HG03354 (cell line): ENCODE results near the gene SLC26A1.

Source experiments
- ATAC-seq: cut with Tn5 transposase; IDR thresholded peaks from one replicate; pipeline ENCODE4 v1.9.1; 2021; ENCODE audit warnings: mild to moderate bottlenecking; ENCODE audit not compliant: unreplicated experiment, poor library complexity, severe bottlenecking

The SLC26A1 gene

DNA sequence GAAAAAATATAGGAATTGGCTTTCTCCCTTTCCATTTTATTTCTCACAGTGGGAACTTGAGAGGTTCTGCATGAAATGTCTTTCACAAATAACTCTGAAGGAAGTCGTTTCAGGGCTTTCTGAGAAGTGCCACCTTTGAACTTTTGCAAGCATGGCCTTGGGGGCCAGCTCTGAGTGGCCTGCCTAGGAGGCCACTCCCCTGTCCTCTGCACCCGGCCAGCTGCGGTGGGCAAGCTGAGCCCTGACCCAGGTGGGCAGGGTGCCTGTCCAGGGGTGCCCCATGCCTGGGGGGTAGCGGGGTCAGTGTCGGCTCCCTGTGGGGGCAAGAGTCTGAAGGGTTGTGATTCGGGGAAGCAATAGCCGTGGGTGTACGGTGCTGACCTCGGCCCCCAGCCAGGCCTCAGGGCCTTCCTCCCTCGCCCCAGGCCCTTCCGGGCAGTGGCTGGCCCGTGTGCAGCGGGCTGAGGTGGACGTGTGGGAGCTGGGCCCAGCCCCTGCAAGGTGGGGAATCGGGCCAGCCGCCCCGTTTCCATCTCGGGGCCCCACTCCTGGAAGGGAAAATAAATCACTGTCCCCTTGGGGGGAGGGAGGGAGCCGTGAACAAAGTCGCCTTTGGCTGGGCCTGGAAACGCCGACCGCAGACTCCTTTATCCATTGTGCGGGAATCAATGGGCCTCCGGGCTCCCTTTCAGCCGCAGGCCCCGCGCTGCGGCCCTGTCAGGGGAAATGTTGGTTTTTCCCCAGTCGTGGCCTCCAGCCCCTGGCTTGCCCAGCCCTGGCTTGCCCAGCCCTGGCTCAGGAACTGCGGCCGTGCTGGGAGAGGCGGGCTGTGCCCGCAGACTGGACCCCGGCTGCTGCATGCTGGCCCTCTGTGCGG, 21.3 kb upstream of the SLC26A1 start:
- ATAC-seq, result no peak

DNA sequence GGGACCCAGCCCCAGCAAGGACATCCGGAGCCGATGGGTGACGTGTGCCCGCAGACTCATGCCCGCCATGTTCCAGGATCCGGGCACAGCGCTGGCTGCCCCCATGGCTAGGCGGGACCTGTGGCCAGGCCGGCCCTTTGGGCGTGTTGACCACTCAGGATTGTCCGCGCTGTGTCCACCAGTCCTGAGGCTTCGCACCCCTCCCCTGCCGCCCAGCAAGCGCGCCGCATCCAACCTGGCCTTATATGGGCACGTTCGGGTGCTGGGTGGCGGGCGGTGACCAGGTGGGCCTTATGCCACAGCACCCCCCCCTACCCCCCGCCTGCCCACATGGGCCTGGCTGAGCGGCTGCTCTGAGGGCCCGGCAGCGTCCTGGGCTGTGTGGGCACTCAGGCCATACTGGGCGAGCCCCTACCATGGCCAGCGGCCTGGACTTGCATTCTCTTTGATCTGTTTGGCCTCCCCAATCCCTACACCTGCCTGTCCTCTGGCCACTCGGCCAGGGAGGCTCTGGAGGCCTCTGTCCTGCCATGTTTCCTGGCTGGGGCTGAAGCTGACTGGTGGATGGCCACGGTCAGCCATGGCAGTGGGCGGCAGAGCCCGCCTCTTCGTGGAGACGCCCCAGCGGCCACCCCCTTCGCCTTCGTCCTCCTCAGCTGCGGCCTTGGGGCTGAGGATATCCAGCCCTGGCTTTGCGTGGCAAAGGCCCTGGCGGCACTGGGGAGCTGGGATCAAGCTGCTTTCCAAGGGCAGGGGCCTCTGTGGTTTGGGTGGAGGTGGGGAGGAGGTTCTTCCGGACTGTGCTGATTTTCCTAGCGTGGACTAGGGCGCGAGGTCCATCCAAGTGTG, 20.2 kb upstream of the SLC26A1 start:
- ATAC-seq, result no peak

DNA sequence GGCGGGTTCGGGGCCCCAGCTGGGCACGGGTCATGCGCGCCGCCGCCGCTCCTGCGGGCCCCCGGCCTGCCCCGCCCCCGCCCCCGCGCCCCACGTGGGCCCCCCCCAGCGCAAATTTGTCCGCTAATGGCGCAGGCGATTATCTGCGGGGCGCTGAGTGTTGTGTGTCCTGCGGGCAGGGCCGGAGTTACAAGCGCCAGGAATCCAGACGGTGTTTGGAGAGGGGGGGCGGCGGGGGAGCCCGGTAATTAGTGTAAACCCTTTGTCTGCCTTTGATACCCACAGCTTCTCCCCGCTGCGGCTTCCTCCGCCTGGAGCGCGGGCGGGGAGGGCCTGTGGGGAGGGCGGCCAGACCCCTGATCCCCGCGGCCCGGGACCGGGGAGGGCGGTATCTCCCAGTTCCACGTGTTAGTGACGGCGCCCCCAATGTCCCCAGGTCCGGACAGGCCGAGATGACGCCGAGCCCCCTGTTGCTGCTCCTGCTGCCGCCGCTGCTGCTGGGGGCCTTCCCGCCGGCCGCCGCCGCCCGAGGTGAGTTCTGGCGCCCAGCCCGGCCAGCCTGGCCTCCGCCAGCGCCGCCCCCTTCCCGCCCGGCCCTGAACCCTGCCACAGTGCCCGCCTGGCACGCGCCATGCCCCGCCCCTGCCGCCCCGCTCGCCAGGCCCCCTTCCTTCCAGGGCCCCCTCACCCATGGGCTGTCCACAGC, 19.0 kb upstream of the SLC26A1 start:
- ATAC-seq, result no peak

DNA sequence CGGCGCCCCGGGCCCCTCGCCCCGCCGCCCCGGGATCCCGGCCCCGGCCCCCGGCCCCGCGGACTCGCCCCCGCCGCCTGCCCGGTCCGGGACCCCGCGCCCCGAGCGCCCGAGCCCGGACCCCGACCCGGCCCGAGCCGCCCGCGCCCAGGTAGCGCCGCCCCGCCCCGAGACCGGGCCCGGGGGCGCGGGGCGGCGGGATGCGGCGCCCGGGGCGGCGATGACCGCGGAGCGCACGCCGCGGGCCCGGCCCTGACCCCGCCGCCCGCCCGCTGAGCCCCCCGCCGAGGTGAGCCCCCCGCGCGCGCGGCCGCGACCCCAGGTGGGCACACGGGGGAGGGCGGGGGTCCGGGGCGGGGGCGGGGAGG, 18.4 kb upstream of the SLC26A1 start:
- ATAC-seq, result no peak

DNA sequence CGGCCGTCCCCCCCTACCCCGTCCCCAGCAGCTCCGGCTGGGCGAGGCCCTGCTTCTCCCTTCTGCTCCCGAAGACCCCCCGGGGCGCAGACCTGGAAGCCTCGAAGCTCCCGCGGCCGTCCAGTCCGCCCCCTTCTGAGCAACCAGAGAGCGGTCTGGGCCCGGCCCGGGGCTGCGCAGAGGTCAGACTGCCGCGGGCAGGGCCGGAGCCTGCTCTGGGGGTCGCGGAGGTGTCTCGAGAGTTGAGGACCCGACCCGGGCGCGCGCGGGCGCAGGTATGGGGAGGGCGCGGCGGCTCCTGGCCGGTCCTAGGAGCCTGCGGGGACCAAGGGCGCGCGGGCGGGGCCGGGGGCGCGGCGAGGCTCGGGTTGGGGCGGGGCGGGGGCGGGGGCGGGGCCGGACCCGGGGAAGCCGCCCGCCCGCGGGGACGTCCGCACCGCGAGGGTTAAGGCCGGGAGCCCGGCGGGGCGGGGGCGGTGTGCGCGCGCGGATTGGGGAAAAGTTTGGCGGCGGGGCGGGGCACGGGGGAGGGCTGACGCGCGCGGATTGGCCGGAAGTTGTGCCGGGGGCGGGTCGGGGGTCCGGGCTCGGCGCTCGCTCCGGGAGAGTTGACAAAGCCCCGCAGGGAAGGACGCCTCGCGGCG, 17.9 kb upstream of the SLC26A1 start, which contains the start of gene FGFRL1:
Gene FGFRL1 (plus strand): TSS at position 605 of the 644 bp plus-strand sequence. CDS start 860 bp downstream, outside the sequence.
- peak; percentile 44 for ATAC-seq

DNA sequence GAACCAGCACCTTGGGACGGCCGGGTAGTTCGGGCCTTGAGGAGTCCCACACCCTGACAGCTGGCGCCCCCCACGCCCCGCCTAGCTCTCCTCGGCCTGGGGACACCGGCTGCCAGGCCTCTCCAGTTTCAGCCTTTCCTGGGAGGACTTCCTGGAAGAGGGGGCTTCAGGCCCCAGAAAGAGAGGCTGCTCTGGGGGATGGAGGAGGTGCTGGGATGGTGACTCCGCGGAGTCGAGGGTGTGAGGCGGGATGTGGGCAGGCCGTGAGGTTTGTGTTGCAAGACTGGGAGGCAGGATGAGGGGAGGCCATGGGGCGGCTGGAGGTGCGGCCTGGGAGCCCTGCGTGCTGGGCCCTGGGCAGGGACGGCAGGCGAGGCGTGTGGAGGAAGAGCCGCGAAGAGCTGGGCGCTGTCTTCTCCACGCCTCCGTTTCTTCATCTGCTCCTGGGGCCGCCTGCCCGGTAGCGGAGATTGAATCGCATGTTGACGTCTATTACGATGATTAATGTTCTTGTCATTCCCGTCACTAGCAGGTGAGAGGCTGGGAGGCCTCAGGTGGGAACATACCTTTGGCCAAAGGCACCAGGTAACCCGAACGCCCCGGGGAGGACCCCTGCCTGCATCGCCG, 17.3 kb upstream of the SLC26A1 start:
- no peak for ATAC-seq

DNA sequence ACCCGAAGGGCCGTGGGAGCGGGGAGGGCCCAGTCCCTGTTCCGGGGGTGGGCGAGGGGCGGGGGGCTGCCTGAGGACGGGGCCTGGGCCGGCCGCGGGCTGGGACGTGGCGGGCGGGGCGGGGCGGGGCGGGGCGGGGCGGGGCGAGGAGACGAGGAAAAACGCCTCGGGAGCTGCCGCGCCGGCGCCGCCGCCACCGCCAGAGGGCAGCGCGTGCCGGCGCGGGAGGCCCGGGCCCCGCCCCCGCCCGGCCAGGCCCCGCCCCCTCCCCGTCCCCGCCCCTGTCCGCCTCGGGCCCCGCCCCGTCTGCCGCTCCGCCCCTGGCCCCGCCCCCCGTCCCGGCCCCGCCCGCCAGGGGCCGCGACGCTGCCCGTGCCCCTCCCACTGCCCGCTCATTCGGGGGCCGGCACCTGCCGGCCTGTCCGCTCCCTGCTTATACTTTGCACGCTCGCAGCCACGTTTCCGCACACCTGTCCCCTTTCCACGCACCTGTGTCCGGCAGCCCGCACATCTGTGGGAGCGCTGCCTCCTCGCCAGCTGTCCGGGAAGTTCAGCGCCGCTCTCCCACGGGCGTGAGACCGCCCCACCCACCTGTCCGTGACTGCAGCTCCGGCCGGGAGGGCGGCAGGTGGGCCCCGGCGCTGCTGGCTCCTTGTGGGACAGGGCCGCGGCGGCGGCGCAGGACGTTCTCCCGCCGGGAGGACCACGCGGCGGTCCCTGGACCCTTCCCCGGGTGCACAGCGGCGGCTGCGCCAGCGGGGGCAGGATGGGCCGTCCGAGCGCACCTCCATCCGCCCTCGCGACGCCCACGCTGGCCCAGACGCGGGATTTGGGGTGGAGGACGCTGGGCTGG, 16.6 kb upstream of the SLC26A1 start:
- peak; percentile 43 for ATAC-seq

DNA sequence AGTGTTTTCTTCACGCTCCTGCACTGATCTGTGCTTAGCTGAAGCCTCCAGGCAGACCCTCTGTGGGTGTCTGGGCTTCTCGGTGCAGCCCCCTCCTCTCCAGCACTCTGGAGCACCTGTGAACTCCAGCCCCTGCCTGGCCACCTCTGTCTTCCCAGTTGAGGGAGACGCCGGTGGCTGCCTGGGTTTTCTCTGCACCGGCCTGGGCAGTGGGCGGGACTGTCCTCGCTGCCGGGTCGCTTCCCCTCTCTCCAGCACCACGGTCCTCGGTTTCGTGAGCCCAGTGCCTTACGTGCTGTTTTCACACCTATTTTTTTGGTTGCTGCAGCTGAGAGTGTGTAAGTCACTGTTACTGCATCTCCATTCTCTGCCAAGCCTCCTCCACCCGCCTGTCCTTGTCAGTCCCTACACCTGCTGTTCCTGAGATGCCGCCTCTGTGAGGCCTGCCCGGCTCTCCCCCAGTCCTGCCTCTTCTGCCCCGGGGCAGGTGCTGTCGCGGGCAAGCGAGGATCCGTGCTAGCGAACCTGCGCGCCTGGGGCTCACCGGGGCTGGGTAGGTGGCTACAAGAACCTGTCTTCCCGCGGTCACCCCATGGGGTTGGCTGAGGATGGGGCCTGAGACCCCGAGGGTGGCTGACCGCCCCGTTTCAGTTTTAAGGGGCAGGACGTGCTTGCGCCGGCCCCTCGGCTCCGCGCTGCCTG, 15.8 kb upstream of the SLC26A1 start:
- ATAC-seq, result peak; percentile 9

DNA sequence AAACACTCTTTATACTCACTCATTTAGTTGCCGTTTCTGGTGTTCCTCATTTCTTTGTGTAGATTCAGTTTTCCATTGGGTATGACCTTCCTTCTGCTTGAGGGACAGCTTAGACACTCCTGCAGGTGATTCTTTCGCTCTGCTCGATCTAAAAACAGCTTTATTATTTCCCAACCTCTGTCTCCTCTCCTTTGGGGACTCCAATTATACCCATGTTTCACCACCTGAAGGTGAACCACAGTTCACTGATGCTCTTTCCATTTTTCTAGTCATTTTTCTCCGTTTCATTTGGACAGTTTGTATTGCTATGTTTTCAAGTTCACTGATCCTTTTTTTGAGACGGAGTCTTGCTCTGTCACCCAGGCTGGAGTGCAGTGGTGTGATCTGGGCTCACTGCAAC, 13.7 kb upstream of the SLC26A1 start:
- no peak for ATAC-seq

DNA sequence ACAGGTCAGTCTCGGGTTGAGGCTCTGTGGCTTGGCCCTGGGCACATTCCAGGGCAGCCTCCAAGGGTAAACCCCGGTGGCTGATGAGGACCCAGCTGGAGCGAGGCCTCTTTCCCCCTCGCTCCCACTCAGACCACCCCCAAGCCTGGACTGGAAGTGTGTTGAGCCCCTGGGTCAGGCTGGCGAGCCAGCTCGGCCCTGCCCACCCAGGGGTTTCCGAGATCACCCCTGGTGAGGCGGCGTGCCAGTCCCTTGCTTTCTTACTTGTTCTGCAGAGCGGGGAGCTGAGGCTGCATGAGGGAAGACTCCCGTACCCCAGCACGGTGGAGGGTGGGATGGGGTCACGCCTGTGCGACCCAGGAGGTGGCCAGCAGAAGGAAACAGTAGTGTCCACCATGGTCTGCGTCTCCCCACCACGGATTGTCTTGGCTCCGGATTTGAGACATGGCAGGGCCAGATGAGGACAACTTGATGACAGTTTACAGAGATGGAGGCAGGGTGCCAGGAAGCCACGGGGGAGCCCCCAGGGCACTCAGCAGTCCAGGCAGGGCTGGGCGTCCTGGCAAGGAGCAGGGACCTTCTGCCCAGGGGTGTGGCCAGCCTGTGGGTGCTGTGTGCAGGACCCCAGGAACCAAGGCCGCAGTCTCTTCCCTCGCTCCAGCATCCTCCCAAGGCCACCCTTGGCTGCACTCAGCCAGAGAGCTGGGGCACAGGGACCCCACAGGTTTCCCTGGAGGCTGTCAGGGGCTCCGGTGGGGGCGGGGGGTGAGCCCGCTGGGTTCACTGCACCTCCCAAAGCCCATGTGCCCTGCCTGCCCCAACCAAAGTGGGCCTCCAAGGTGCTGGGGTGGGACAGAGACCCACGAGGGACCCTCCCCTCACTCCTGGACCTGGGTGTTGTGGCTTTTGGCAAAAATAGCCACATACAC, 11.6 kb upstream of the SLC26A1 start:
- ATAC-seq, result no peak

DNA sequence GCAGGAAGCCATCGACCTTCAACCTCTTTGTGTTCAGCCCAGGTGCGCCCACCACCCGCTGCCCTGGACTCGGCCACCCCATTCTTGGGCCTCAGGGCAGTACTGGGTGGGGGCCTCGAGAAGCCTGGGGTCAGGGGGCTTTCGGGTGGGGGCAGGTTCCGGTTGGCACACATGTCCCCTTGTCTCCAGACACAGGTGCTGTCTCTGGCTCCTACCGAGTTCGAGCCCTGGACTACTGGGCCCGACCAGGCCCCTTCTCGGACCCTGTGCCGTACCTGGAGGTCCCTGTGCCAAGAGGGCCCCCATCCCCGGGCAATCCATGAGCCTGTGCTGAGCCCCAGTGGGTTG, 10.8 kb upstream of the SLC26A1 start:
- ATAC-seq, result no peak

DNA sequence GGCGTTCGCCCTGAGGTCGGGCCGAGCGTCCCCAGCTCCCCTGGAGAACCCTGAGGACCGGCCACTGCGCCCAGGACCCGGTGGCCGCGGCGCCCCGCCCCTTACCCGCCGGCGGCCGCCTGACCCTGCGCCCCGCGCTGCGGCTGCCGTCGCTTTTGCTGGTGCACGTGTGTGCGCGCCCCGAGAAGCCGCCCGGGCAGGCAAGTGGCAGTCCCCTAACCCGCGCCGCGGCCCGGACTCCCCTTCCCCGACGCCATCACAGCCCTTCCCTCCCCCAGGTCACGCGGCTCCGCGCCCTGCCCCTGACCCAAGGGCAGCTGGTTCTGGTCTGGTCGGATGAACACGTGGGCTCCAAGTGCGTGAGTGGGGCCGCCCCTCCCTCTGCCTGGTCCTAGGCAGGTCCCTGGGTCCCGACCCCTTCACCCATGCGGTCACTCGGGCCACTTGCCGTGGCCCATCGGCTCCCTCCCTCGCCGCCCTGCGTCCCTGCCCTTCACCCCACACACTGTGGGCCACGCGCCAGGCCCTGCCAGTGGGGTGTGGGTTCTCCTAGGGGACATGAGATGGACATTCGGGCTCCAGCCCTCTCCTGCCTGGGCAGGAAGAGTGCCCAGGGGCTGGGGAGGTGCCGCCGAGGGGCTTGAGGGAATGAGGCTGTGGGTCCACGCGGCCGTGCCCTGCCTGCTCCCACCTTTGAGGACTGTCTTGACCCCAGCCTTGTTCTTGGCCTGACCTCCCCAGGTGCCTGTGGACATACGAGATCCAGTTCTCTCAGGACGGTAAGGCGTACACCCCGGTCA, 10.3 kb upstream of the SLC26A1 start:
- ATAC-seq, result no peak

DNA sequence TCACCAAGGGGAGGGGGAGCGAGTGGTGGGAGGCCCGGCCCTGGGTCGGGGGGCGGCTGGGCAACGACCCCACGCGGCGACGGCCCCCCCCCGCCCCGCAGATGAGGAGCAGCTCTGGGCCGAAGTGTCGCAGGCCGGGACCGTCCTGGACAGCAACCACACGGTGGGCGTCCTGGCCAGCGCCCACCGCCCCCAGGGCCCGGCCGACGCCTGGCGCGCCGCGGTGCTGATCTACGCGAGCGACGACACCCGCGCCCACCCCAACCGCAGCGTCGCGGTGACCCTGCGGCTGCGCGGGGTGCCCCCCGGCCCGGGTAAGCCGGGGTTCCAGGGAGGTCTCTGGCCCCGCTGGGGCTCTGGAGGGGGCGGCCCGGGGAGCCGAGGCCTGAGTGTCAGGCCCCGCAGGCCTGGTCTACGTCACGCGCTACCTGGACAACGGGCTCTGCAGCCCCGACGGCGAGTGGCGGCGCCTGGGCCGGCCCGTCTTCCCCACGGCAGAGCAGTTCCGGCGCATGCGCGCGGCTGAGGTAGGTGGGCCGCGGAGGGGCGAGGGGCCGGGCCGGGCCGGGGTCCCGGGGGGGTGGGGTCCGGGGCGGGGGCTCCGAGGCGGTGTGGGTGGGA, 9.5 kb upstream of the SLC26A1 start:
- ATAC-seq, result no peak

DNA sequence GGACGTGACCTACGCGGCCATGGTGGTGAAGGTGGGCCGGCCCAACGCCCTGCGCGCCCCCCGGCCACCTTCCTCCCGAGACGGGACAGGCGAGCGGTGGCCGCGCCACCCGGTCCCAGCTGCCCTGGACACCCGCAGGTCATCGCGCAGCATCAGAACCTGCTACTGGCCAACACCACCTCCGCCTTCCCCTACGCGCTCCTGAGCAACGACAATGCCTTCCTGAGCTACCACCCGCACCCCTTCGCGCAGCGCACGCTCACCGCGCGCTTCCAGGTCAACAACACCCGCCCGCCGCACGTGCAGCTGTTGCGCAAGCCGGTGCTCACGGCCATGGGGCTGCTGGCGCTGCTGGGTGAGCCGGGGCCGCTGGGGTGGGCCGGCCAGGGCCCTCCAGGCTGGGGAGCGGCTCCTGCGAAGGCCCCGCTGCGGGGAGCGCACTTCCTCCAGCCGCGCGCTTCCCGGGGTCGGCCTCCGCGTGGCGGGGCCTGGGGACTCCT, 9.0 kb upstream of the SLC26A1 start:
- ATAC-seq, result no peak

DNA sequence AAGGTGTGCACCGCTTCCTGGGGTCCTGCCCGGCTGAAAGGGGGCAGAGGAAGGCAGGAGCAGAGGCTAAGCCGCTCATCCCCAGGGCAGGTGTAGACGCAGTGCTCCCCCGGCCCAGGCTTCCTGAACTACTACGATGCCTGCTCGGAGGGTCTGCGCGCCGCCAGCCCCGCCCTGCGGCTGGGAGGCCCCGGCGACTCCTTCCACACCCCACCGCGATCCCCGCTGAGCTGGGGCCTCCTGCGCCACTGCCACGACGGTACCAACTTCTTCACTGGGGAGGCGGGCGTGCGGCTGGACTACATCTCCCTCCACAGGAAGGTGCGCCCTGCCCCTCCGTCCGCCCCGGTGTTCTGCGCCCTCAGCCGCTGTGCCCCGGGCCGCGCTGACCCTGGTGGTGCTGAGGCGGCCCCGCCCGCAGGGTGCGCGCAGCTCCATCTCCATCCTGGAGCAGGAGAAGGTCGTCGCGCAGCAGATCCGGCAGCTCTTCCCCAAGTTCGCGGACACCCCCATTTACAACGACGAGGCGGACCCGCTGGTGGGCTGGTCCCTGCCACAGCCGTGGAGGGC, 8.4 kb upstream of the SLC26A1 start:
- ATAC-seq, result no peak
